Suprapubic skin (tissue), 3 donors: ENCODE data around the gene PGA4.

ENCODE experiments used
- POLR2A ChIP-seq, 2 donors: fragments of 450-650 bp; IDR thresholded peaks; one replicate each; pipeline ENCODE4 v1.6.1; 2017; ENCODE audit warnings: antibody characterized with exemption in 2 of 2, mild to moderate bottlenecking in 2 of 2, moderate library complexity in 2 of 2
- TF ChIP-seq, protein P1 (sequence below), 2 donors: fragments of 200-600 bp in 1 of 2; fragments of 450-650 bp in 1 of 2; sonication (generic) in 1 of 2; IDR thresholded peaks; one replicate each; pipeline ENCODE4 v1.5.1; 2016 to 2019; ENCODE audit warnings: antibody characterized with exemption in 2 of 2, mild to moderate bottlenecking in 1 of 2, moderate library complexity in 1 of 2

DNA sequence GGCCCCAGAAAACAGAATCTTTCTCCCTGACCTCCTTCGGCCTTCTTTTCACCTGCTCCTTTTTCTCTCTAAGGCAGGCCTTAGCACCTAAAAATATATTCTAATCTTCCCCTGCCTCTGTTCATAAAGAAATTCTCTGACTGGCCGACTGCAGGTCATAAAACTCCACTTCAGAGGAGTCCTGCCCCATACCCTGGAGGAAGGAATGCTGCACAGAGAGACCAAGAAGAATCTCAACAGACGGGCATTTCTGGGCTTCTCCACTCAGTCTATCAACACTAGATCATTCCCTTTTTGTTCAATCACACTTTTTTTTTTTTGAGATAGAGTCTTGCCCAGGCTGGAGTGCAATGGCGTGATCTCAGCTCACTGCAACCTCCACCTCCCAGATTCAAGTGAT lies 38.5 kb upstream of the PGA4 start:
- TF ChIP-seq, protein P1, sequence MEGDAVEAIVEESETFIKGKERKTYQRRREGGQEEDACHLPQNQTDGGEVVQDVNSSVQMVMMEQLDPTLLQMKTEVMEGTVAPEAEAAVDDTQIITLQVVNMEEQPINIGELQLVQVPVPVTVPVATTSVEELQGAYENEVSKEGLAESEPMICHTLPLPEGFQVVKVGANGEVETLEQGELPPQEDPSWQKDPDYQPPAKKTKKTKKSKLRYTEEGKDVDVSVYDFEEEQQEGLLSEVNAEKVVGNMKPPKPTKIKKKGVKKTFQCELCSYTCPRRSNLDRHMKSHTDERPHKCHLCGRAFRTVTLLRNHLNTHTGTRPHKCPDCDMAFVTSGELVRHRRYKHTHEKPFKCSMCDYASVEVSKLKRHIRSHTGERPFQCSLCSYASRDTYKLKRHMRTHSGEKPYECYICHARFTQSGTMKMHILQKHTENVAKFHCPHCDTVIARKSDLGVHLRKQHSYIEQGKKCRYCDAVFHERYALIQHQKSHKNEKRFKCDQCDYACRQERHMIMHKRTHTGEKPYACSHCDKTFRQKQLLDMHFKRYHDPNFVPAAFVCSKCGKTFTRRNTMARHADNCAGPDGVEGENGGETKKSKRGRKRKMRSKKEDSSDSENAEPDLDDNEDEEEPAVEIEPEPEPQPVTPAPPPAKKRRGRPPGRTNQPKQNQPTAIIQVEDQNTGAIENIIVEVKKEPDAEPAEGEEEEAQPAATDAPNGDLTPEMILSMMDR (IDR thresholded peaks at IDR 0.05): no peak
- TF ChIP-seq POLR2A (IDR thresholded peaks at IDR 0.05): no peak
